GM21786 (cell line): ENCODE measurements around the gene CAPN1.
"Not testable (repeated sequence)": the region's sequence is repeated elsewhere in the genome, so short reads cannot be mapped to it uniquely, and the experiment has no call there.

Experiments
- ATAC-seq: cut with Tn5 transposase; IDR thresholded peaks from one replicate; pipeline ENCODE4 v1.9.1; 2021; ENCODE audit not compliant: unreplicated experiment

The CAPN1 gene

DNA sequence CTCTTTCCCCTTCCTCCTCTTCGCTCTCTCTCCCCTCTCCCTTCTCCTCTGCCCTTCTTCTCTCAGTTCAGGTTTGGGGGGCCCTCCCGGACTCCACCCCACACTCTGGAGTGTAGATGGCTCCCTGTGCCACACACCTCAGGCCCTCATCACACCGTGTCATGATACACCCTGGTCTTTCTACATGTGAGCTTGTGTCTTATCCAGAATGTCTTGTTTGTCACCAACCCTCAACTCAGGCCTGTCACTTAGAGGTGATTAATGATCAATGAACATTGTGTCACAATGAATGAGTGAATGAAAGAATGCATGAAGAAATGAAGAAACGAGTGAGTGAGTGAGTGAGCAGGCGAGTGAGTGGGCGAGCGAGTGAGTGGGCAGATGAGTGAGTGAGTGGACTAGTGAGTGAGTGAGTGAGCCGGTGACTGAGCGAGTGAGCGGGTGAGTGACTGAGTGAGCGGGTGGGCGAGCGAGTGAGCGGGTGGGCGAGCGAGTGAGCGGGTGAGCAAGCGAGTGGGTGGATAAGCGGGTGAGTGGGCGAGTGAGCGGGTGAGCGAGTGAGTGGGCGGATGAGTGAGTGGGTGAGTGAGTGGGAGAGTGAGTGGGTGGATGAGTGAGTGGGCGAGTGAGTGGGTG, 33.8 kb downstream of the CAPN1 start:
- no peak for ATAC-seq

DNA sequence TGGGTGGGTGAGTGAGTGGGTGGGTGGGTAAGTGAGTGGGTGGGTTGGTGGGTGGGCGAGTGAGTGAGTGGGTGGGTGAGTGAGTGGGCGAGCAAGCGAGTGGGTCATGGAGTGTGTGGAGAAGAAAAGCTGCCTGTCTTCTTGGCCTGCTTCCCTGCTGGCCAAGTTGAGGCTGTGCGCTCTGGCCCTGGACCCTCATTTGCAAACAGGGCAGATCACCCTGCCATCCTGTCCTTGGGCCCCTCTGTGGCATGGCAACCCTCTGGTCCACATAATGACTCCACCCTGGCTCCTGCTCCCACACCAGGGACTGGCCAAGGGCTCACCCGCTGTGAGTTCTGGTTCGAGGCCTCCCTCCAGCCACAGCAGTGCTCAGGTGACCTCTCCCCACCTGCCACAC, 35.1 kb downstream of the CAPN1 start:
- ATAC-seq, result no peak

DNA sequence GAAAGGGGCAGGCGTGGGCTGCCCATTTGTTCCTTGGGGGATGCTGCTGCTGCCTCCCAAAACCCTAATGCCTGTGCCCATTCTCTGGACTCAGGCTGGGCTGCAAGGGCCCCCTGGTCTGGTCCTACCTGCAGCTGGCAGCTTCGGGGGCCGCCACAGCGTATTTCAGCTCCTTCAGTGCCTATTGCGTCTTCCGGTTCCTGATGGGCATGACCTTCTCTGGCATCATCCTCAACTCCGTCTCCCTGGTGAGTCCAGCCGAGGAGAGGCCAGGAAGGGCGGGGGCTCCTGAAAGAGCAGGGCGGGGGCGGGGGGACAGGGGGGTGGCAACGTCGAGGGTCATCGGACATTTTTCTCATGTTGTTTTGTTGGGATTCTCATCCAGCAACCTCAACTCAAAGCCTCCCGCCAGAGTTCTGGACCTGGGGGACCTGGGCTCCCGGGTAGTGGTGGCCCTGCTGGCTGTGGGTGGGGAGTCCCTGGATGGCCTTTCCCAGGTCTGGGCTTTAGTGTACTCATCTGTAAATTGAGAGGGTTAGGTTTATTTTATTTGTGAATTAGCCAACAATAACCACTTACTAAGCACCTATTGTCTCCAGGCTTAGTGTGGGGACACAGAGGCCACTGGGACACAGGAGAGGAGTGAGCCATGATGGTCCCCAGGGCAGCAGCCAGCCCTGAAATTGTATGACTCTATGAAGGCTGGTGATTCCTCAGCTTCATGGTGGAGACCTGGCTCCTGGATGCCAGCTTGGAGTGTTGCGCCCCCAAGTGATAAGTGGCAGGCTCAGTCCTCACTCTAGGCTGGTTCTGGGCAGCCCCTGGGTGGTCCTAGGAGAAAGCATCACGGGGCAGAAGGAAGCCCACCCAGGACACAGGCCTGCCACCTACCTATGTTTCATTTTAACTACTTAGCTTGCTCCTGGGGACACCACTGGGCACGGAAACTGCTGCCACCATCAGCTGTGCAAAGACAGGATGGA, 36.0 kb downstream of the CAPN1 start:
- no peak for ATAC-seq

DNA sequence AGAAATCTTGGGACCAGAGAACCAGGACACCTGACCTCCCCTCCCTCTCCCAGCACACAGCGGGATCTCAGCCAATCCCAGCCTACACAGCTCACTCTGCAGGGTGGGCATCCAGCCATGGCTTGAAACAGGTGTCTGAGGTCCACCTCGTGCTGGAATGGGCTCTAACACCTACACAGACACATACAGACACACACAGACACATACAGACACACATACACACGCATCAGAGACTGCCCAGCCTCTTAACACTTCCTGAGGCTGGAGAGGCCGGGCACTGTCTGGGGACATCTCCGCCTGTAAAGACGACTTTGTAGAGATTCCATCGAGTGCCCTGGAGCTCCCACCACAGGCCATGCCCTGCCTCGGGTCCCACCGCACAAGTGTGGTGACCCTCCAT, 36.7 kb downstream of the CAPN1 start:
- no peak for ATAC-seq

DNA sequence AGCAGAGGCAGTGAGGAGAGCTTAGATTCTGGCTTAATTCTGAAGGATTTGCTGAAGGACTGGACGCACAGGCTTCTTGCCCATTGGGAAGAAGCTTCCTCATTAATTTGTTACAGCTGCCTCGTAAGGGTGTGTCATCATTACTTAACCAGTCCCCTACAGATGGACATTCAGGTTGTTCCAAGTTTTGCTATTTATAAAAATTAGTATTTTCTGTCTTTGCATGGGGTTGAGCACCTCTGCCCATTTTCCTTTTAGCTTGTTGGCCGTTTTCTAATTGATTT, 38.1 kb downstream of the CAPN1 start:
- no peak for ATAC-seq

DNA sequence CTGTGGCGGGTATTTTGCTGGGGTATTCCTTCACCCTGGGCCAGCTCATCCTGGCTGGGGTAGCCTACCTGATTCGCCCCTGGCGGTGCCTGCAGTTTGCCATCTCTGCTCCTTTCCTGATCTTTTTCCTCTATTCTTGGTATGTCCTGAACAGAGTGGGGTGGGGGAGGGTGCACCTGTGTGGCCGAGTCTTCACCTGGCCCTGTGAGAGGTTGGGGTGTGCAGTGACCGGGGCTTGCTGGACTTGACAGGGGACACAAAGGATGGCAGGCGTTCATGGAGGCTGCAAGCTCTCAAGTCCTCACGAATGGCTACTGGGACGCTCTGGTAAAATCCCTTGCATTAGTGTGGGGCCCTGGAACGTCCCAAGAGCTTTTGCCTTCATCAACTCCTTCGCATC, 39.3 kb downstream of the CAPN1 start:
- no peak for ATAC-seq

DNA sequence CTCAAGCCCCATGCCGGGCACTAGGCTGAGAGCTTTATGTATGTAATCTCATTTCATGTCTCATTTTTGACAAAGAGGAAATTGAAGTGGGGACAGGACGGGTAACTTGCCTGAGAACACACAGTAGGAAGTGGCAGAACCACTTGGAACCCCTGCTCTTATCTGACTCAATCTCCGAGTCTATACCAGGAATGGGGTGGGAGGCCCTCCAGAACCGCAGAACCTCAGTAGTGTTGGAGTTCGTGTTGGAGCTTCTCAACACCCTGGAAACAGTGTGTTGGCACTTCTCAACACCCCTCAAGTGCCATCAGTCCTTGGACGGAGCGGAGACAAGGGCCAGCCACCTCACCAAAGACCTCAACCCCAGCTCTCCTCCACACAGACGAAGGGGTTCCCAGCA, 41.3 kb downstream of the CAPN1 start:
- no peak for ATAC-seq

DNA sequence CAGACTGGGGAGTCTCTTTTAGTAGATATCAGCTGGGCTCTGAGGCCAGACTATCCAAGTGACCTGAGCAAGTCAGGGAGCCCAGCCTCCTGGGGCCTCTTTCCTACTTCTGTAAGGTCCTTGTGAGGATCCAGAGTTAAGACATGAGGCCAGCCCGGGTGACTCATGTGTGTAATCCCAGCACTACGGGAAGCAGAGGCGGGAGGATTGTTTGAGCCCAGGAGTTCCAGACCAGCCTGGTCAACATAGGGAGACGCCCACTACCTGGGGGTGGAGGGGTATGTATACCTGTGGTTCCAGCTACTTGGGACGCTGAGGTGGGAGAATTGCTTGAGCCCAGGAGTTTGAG, 43.2 kb downstream of the CAPN1 start:
- no peak for ATAC-seq

DNA sequence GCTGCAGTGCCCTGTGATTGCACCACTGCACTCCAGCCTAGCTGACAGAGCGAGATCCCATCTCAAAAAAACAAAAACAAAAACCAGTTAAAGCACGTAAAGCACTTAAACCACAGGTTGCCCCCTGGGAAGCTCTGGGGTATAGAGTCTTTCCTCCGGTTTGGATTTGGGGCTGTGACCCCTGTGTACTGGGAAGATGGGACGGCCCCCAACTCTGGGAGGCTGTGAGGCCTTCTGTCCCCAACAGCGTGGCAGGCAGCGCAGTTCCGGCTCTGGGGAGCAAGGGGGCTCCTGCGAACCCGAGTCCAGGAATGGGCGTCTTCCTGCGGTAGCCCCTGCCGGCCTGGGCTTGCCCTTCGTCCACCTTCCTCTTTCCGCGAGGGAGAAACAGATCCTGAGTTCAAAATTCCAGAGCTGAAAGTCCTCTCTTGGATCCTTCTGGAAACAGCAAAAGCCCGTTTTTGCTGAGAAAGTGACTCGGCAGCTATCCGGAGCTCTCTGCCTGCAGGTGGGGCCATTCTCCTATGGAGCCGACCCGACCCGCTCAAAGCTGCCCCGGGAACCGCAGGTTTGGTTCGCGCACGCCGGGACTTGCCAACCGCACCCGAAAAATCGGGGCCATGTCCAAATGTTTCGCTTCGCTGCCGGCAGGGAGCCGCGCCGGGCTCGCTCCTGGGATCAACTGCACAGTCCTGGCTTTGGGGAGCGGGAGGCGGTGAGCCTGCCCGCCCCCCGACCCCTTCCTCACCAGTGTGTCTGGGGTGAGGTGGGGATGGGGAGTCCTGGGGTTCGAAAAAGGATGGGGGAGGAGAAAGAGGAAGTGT, 43.8 kb downstream of the CAPN1 start:
- ATAC-seq, result no peak

DNA sequence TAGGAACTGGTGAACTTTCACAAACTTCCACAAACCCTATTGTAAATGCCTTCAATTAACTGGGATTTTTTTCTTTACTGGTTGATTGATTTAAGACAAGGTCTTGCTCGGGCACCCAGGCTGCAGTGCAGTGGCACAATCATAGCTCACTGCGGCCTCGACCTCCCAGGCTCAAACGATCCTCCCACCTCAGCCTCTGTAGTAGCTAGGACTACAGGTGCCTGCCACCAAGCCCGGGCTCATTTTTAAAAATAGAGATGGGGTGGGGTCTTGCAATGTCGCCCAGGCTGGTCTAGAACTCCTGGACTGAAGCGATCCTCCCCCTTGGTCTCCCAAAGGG, 44.3 kb downstream of the CAPN1 start:
- ATAC-seq, result no peak

DNA sequence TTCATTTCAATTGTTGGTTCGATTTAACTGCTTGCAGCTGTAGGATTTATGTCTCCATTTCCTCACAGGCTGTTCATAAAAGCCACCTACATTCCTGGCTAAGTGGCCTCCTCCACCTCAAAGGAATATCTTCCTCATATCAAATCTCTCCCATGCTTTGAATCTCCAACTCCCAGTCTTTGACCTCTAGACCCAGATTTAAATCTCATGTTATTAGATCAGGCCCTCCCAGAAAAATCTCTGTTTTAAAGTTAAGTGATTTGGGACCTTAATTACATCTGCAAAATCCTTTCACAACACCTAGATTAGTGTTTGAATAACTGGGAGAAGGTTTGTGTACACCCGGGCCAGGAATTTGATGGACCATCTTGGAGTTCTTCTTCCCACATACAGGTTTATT, 46.2 kb downstream of the CAPN1 start:
- no peak for ATAC-seq

DNA sequence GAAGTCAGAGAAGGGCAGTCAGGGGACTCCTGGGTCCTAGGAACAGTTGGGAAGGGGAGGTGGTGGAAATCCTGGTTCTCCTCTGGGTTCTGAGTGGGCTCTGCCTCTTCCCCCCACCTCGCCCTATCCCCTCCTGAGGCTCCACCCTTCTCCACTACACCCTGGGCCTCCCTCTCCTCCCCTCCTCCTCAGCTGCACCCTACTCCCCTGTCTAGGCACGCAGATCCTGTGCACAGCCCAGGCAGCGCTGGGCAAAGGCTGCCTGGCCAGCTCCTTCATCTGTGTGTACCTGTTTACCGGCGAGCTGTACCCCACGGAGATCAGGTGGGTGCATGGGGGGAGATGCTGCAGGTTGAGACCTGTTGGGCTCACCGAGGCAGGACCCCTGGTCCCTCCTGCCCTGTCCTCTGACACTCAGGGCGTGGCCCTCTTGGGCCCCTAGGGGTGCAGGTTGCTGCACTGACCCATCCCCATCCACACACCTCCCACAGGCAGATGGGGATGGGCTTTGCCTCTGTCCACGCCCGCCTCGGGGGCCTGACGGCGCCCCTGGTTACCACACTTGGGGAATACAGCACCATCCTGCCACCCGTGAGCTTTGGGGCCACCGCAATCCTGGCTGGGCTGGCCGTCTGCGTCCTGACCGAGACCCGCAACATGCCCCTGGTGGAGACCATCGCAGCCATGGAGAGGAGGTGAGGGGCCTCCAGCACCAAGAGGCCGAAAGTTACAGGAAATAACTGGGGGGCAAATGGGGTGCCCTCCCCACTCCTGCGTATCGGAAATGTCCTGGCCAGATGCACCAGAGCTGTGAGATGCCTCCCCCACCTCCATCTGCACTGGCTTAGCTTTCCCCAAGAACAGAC, 54.7 kb downstream of the CAPN1 start:
- no peak for ATAC-seq

DNA sequence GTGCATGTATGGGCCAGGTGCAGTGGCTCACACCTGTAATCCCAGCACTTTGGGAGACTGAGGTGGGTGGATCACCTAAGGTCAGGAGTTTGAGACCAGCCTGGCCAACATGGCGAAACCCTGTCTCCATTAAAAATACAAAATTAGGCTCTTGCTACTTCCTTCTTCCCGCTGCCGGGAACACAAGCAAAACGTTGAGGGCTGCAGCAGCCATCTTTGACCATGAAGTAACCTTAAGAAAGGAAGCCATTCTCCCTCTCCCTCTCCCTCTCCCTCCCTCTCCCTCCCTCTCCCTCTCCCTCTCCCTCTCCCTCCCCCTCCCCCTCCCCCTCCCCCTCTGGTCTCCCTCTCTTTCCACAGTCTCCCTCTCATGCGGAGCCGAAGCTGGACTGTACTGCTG, 56.6 kb downstream of the CAPN1 start:
- ATAC-seq, result not testable (repeated sequence)

DNA sequence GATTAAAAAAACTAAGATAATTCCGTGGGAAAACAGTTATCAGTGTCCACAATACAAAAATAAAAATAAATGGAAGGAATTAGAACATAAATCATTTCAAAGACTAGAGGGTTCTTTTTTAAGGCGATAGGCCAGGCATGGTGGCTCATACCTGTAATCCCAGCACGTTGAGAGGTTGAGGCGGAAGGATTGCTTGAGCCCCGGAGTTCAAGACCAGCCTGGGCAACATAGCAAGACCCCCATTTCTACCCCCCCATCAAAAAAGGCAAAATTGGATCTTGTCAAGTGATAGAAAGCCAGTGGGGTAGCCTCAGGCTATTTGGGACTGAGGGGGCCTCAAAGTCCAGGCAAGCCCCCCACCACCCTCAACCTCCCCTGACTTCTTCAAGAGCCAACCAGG, 59.4 kb downstream of the CAPN1 start:
- ATAC-seq, result no peak

DNA sequence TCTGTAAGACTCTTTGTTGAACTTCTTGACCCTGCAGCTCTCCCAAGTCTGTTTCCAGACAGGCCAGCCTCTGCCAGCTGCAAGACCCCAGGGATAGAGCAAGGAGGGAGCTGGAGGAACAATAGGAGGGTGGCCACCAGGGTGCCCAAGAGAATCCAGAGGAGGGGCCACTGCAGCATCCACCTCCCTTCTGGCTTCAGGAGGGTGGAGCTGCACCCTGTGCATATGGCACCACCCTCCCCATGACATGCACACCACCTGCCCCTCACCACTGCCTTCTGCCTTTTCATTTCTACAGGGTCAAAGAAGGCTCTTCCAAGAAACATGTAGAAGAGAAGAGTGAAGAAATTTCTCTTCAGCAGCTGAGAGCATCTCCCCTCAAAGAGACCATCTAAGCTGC, 60.0 kb downstream of the CAPN1 start:
- ATAC-seq, result no peak

DNA sequence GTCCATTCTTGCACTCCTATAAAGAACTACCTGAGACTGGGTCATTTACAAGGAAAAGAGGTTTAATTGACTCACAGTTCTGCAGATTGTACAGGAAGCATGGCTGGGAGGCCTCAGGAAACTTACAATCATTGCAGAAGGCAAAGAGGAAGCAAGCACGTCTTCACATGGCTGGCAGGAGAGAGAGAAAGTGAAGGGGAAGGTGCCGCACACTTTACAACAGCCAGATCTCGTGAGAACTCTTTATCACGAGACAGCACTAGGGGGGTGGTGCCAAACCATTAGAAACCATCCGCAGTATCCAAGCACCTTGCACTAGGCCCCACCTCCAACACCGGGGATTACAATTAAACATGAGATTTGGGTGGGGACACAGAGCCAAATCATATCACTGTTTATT, 60.7 kb downstream of the CAPN1 start:
- no peak for ATAC-seq

DNA sequence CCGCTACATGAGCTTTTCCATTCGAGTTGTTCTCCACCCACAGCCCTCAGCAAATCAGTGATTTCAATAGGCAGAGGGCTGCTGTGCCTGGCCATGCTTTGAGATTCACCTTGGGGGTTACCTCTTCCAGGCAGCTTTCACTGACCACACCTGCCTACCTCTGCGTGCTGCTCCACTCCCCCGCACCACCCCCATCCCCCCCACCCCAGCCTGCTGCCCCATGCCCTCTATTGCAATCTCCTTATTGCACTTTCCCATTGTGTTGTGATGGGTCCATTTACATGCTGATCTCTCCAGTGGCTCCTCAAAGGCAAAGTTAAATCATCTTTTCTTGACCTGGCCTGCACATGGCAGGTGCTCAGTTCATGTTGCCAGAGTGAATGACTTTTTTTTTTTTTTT, 62.1 kb downstream of the CAPN1 start:
- no peak for ATAC-seq

DNA sequence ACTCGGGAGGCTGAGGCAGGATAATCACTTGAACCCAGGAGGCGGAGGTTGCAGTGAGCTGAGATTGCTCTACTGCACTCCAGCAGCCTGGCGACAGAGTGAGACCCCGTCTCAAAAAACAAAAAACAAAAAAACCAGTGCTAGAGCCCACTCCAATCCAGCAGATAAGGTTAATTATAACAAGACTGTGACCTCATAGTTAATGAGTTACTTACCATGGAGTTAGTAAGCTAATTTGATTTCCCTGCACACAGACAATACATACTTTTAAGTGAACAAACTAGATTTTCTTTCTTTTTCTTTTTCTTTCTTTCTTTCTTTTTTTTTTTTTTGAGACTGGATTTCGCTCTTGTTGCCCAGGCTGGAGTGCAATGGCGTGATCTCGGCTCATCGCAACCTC, 63.3 kb downstream of the CAPN1 start:
- not testable (repeated sequence) for ATAC-seq

DNA sequence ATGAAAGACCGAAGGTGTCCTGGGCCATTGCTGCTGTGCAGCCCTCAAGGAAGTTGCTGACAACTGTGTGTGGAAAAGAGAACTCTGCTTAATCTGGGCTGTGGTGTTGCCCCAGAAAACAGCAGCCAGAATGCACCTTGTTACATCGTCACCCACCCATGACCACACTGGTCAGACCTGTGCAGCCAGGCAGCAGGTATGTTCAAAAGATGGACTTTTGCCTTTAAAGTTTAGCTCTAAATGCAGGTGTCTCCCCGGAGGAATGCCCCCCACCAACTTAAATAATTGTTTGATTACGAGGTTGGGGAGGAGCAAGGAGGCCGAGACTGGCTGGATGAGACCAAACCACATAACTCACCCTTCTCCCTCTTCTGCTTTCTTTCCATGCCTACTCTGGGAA, 64.8 kb downstream of the CAPN1 start:
- ATAC-seq, result no peak

DNA sequence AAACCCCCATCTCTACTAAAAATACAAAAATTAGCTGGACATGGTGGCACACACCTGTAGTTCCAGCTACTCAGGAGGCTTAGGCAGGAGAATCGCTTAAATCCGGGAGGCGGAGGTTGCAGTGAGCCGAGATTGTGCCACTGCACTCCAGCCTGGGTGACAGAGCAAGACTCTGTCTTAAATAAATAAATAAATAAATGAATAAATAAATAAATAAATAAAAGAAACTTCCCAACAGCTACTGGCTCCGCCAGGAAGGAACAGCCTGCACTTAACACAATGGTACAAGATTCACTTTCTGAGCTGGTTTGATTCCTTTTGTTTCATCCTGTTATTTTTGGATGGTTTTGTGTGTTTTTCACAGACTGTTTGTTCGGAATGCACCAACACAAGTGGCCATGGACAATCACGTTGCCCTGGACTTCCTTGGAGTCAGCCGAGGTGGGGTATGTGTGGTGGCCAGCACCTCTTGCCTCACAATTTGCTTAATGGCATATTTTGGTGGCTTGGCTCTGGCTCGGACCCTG, 66.5 kb downstream of the CAPN1 start:
- not testable (repeated sequence) for ATAC-seq

DNA sequence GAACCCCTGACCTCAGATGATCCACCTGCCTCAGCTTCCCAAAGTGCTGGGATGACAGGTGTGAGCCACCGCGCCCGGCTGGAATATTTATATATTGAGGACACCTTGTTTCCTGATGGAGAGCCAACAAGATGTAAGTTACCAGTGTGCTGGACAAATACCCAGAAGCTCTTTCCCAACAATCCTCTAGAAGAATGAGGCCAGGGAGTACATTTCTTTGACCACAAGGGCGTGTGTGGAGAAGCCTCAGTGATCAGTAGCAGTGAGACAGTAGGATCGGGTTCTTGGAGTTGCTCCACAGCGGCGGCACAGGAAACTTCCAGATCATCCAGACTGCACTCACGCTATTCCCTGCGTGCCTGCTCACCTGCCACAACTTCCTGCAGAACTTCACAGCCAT, 69.7 kb downstream of the CAPN1 start:
- no peak for ATAC-seq
